GM21423 (cell line): ENCODE measurements around the gene C3.
"Not testable (repeated sequence)": the region's sequence is repeated elsewhere in the genome, so short reads cannot be mapped to it uniquely, and the experiment has no call there.

Source experiments
- ATAC-seq: cut with Tn5 transposase; IDR thresholded peaks from one replicate; pipeline ENCODE4 v1.9.1; 2021; ENCODE audit warnings: mild to moderate bottlenecking, moderate library complexity; ENCODE audit not compliant: unreplicated experiment

C3 gene

GRCh38 chr19:6713773-6714692 lies 6.4 kb downstream of the C3 start:
- no peak for ATAC-seq

DNA sequence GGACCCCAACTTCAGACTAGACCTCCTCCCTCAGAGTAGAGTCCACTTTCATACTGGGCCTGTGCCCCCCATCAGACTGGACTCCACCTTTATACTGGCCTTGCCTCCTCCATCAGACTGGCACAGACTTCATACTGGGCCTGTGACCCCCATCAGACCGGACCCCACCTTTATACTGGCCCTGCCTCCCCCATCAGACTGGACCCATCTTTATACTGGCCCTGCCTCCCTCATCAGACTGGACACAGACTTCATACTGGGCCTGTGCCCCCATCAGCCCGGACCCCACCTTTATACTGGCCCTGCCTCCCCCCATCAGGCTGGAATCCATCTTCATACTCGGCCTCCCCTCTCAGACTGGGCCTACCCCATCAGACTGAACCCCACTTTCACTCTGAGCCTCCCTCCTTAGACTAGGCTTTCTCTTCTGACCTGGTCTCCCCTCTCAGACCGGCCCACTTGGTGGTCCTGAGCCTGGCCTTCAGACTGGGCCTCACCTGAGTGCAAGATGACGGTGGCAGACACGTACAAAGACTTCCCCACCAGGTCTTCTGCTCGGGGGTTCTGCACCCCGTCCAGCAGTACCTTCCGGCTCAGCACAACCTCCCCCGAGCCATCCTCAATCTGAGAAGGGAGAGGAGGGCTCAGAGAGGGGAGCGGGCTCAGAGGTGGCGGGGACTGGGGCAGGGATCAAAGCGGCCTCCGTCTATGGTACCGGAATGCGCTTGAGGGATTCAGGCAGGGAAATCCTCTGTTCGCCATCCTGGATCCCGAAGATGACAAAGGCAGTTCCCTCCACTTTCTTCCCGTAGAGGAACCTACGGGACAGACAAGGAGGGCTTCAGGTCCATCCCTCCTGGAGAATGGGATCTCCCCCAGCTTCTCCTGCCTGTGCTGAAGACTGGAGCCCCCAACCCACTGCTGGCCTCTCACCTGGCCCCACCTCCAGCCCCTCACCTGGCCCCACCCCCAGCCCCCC lies 7.5 kb downstream of the C3 start:
- no peak for ATAC-seq

DNA sequence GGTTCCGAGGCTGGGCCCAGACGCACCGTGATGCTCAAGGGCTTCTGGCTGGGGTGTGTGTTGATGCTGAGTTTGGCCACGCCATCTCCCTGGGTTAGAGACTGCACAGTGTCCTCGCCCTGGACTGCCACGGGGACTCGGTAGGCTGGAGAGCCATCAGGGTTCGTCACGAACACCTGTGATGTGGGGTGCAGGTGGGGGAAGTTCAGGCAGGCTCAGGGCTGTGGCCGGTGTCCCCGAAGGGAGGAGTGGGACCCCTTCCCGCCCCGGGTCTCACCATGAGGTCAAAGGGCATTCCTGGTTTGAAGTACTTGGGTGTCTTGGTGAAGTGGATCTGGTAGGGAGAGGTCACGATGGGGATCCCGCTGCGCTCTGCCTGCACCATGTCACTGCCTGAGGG lies 8.2 kb downstream of the C3 start:
- no peak for ATAC-seq

GRCh38 chr19:6711605-6712004 lies 8.8 kb downstream of the C3 start:
- no peak for ATAC-seq

- no peak for ATAC-seq
These were observed 9.4 kb downstream of the C3 start for GRCh38 chr19:6711078-6711361.

DNA sequence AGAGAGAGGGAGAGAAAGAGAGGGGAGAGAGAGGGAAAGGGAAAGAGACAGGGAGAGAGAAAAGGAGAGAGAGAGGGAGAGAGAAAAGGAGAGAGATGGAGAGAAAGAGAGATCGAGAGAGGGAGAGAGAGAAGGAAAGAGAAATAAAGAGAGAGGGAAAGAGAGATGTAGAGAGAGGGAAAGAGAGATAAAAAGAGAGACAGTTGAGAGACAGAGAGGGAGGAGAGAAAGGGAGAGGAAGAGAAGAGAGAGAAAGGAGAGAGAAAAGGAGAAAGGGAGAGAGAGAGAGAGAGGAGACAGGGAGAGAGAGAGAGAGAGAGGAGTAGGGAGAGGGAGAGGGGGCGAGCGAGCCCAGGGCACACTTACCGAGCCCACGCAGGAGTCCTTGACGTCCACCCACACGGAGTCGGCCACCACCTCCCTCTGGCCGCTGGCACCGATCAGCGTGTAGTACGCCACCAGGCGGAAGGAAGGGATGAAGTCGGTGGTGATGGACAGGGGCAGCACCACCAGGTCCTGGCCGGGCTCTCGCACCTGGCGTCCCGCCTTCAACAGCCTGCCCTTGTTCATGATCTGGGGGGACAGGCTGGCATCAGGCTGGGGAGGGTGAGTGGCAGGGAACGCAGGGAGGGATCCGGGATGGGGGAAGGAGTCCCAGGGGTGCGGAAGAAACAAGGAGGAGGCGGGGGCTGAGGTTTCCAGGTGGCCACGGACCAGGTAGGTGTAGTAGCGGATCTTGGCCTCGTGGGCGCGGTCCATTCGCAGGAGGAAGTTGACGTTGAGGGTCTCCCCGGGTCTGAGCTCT lies 10.0 kb downstream of the C3 start:
- no peak for ATAC-seq

- no peak for ATAC-seq
These were observed 10.9 kb downstream of the C3 start for GRCh38 chr19:6709549-6709948.

DNA sequence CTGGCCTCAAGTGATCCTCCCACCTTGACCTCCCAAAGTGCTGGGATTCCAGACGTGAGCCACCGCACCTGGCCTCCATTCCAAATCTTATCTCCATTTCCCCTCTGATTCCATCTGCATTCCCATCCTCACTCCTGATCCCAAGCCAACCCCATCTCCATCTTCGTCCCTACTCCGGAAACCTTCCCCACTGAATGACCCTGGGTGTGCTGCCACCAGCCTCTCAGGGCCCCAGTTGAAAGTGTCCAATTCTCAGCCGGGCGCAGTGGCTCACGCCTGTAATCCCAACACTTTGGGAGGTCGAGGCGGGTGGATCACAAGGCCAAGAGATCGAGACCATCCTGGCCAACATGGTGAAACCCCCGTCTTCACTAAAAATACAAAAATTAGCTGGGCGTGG lies 11.5 kb downstream of the C3 start:
- ATAC-seq = not testable (repeated sequence)

GRCh38 chr19:6708346-6708745 lies 12.1 kb downstream of the C3 start:
- no peak for ATAC-seq

GRCh38 chr19:6707658-6708018 lies 12.8 kb downstream of the C3 start:
- ATAC-seq = no peak

DNA sequence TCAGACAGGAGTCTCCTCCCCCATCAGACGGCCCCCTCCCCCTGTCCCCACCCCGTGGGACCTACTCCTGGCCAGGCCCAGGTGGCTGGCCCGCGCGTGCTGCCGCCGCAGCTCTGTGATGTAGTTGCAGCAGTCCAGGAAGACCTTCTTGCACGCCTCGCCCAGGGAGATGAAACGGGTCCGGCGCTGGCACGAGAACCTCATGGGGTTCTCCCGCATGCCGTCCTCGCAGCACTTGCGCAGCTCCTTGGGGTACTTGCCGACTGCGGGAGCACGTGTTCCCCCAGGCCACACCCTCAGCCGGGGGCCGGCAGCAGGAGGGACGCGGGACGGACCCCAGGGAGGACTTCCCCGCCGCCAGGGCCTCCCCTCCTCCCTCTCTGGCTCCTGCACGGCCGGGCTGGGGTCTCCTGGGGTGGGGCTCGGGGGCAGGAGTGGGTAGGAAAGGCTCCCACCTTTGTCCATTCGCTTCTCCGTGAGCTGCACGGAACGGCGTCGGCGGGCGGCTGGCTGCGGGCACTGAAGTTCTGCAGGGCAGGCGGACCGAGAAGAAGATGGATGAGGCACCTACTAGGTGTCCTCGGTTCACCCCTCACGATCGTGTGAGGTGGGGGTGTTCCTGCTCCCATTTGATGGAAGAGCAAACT lies 13.3 kb downstream of the C3 start:
- no peak for ATAC-seq

- ATAC-seq = no peak
These were observed 13.9 kb downstream of the C3 start for GRCh38 chr19:6706633-6706958.

DNA sequence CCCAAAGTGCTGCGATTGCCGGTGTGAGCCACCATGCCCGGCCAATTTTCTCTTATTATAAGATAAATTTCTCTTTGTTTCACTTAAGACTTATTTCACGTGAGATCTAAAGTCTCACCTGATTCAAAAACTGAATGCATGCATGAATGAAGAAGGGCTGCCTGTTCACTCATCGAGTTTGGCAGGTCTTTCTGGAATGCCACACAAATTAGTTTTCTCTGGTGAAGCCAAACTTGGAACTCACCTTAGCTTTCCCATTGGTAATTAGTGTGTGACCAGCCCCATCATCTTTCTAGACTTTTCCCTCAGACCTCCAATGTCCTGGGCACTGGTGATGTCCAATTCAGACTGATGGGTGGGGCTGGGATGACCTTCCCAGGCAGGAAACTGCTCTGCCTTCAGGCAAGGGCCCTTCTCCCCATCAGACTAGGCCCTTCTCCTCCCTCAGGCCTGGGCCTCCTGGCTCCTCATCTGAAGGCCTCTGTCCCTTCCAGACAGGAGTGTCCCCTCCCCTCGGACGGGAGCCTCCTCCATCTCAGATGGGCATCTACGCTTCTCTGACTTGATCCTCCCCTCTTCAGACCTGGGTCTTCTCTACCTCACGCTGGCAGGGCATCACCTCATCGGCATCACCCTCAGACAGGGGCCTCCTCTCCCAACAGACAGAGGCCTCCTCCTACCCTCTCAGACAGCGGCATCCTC lies 14.4 kb downstream of the C3 start:
- ATAC-seq = no peak

- no peak for ATAC-seq
These were observed 19.7 kb downstream of the C3 start for GRCh38 chr19:6700586-6701316.

DNA sequence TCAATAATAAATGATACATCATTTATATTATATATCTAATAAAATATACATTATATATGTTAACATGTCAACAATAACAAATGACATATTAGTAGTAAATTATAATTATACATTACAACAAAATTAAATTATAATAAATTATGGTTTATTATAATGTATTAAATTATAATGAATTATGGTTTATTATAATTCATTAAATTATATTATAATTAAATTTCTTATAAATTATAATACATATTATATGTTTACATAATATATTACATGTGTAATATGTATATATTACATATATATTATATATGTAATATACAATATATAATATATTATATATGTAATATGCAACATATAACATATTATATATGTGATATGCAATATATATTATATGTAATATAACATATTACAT lies 20.5 kb downstream of the C3 start:
- no peak for ATAC-seq

DNA sequence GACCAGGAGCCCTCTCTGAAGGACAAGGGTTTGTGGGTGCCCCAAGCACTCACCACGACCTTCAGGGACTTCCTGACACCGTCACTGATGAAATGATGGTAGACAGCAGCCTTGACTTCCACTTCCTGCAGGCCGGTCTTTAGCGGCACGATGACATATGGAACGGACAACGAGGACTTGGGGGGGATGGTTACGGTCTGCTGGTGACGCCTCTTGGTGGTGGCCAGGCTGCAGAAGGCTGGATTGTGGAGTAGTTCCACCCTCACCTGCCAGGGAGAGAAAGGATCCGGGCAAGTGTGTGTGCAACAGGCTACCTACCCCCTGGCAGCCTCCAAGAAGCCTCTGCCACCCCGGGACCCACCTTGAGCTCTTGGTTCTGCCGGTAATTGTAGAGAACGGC lies 23.2 kb downstream of the C3 start:
- no peak for ATAC-seq

GRCh38 chr19:6696239-6696820 lies 24.1 kb downstream of the C3 start:
- no peak for ATAC-seq

- no peak for ATAC-seq
These were observed 26.2 kb downstream of the C3 start for GRCh38 chr19:6694147-6694815.

DNA sequence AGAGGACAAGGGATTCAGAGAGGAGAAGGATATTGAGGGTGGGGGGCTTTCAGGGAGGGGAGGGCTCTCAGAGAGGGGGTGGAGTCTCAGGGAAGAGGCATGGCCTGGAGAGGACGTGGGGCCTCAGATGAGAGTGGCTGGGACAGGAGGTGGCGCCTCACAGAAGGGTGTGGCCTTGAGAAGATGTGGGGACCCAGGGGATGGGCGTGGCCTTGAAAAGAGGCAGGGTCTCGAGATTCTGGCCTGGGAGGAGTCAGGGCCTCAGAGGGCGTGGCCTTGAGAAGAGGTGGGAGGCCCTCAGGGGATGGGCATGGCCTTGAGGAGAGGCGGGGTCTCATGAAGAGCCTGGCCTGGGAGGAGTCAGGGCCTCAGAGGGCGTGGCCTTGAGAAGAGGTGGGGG lies 26.8 kb downstream of the C3 start:
- no peak for ATAC-seq
